GM20000 (cell line): ENCODE data around the gene PTGFRN.
A peak's percentile ranks its signal among the peaks of the same experiment; 100 is the strongest.
"Not testable (repeated sequence)": the region's sequence is repeated elsewhere in the genome, so short reads cannot be mapped to it uniquely, and the experiment has no call there.

Experiments
- DNase-seq: peaks from one replicate; pipeline ENCODE4 v3.0.0; 2012; ENCODE audit warnings: low spot score
- CTCF ChIP-seq: IDR thresholded peaks from 2 replicates; pipeline ENCODE4 v1.5.1; 2012; ENCODE audit warnings: mild to moderate bottlenecking, control low read depth; ENCODE audit errors: extremely low read depth, missing control alignments

The PTGFRN gene

GRCh38 chr1:116931016-116931918, 21.6 kb downstream of the PTGFRN start:
- DNase-seq, result no peak
- TF ChIP-seq CTCF, result no peak

GRCh38 chr1:116933606-116934515, 24.1 kb downstream of the PTGFRN start:
- no peak for DNase-seq
- TF ChIP-seq CTCF, result no peak

GRCh38 chr1:116934586-116935207, 25.0 kb downstream of the PTGFRN start:
- TF ChIP-seq CTCF, result peak; percentile 11
- DNase-seq, result peak; percentile 45

- DNase-seq, result no peak
- no peak for TF ChIP-seq CTCF
These were observed 28.5 kb downstream of the PTGFRN start for GRCh38 chr1:116938216-116938615.

GRCh38 chr1:116939780-116940543, 30.2 kb downstream of the PTGFRN start:
- not testable (repeated sequence) for DNase-seq

- no peak for DNase-seq
- TF ChIP-seq CTCF, result no peak
These were observed 31.3 kb downstream of the PTGFRN start for GRCh38 chr1:116940814-116941599.

- DNase-seq, result no peak
- no peak for TF ChIP-seq CTCF
These were observed 32.0 kb downstream of the PTGFRN start for GRCh38 chr1:116941670-116942069.
